HepG2 (cell line): ENCODE results near the gene ZBTB22. TPM values are rescaled to one million over a fixed set of nuclear protein-coding genes. Genes with fewer than 3 reads are reported as not detected.

Source experiments
- CHD4 ChIP-seq: fragments of 200-600 bp; sonication (generic); IDR thresholded peaks from 2 replicates; pipeline ENCODE4 v1.7.0; 2017; ENCODE audit warnings: mild to moderate bottlenecking, low read length, borderline replicate concordance
- FOXA1 ChIP-seq, 2 experiments: fragments of 450-650 bp in 1 of 2; sonication (generic) in 1 of 2; formaldehyde crosslinking in 1 of 2; IDR thresholded peaks; 2 replicates each; pipeline versions ENCODE4 v1.4.0 to v1.6.1; 2016 to 2020; ENCODE audit warnings: missing genetic modification reagents in 1 of 2
- GATAD2A ChIP-seq: IDR thresholded peaks from 2 replicates; pipeline ENCODE4 v1.6.1; 2016
- HHEX ChIP-seq: IDR thresholded peaks from 2 replicates; pipeline ENCODE4 v1.6.1; 2016; ENCODE audit warnings: control low read depth
- HNF4A ChIP-seq: sonication (generic); formaldehyde crosslinking; IDR thresholded peaks from 2 replicates; pipeline ENCODE4 v1.4.0; 2020; ENCODE audit warnings: missing genetic modification reagents
- NCOA5 ChIP-seq: sonication (generic); formaldehyde crosslinking; IDR thresholded peaks from 2 replicates; pipeline ENCODE4 v1.4.0; 2020; ENCODE audit warnings: missing genetic modification reagents
- NR2F1 ChIP-seq, 2 experiments: fragments of 450-650 bp in 1 of 2; formaldehyde crosslinking in 1 of 2; IDR thresholded peaks; 2 replicates each; pipeline versions ENCODE4 v1.5.0 to v1.6.1; 2016 to 2020; ENCODE audit warnings: mild to moderate bottlenecking in 1 of 2, missing compliant biosample characterization in 1 of 2, missing genetic modification reagents in 1 of 2, moderate library complexity in 1 of 2
- NR2F6 ChIP-seq, 2 experiments: IDR thresholded peaks; 2 replicates each; pipeline ENCODE4 v1.6.1; 2016; ENCODE audit warnings: antibody characterized with exemption in 1 of 2, mild to moderate bottlenecking in 1 of 2
- PATZ1 ChIP-seq: sonication (generic); formaldehyde crosslinking; IDR thresholded peaks from 2 replicates; pipeline ENCODE4 v1.4.0; 2020; ENCODE audit warnings: missing genetic modification reagents
- PRDM4 ChIP-seq: sonication (generic); formaldehyde crosslinking; IDR thresholded peaks from 2 replicates; pipeline ENCODE4 v1.9.0; 2021; ENCODE audit warnings: missing genetic modification reagents, borderline replicate concordance
- RELA ChIP-seq: sonication (generic); formaldehyde crosslinking; IDR thresholded peaks from 2 replicates; pipeline ENCODE4 v1.4.0; 2020; ENCODE audit warnings: missing genetic modification reagents
- RXRB ChIP-seq: IDR thresholded peaks from 2 replicates; pipeline ENCODE4 v1.6.1; 2016; ENCODE audit warnings: borderline replicate concordance, missing genetic modification reagents, missing compliant biosample characterization
- SOX5 ChIP-seq: IDR thresholded peaks from 2 replicates; pipeline ENCODE4 v1.6.1; 2016; ENCODE audit warnings: borderline replicate concordance
- SP5 ChIP-seq: IDR thresholded peaks from 2 replicates; pipeline ENCODE4 v1.6.1; 2016; ENCODE audit warnings: low read depth, borderline replicate concordance
- ZBTB4 ChIP-seq: sonication (generic); formaldehyde crosslinking; IDR thresholded peaks from 2 replicates; pipeline ENCODE4 v1.4.0; 2020; ENCODE audit warnings: missing genetic modification reagents, mild to moderate bottlenecking, borderline replicate concordance
- ZFY ChIP-seq: sonication (generic); formaldehyde crosslinking; IDR thresholded peaks from 2 replicates; pipeline ENCODE4 v1.4.0; 2020; ENCODE audit warnings: missing genetic modification reagents
- ZNF138 ChIP-seq: sonication (generic); formaldehyde crosslinking; IDR thresholded peaks from 2 replicates; pipeline ENCODE4 v1.5.0; 2020; ENCODE audit warnings: mild to moderate bottlenecking, low read depth, missing genetic modification reagents
- ZNF17 ChIP-seq: sonication (generic); formaldehyde crosslinking; IDR thresholded peaks from 2 replicates; pipeline ENCODE4 v1.5.0; 2020; ENCODE audit warnings: mild to moderate bottlenecking, missing genetic modification reagents
- polyA plus RNA-seq, 8 experiments: library from polyadenylated mRNA; depleted of rRNA in 3 of 8; stranded (reverse) in 7 of 8; unstranded in 1 of 8; fragments of >200 nt; fragmentation: Illumina TruSeq in 4 of 8; extraction: Trizol in 4 of 8; gene quantifications; 2 replicates each; pipeline versions ENCODE4 v1.2.1 to v1.2.3, GENCODE V29; 2011 to 2016; ENCODE audit warnings: low read depth in 4 of 8, missing spikeins in 1 of 8, mixed read lengths in 1 of 8; ENCODE audit not compliant: insufficient read depth in 1 of 8
- total RNA-seq, 5 experiments: library from RNA; depleted of rRNA; stranded (reverse); fragments of >200 nt; fragmentation: Illumina TruSeq; extraction: Trizol; gene quantifications; 2 replicates each; pipeline ENCODE4 v1.2.3, GENCODE V29; 2016; ENCODE audit warnings: low read depth in 1 of 5
- TF ChIP-seq, protein P1 (sequence below): sonication (generic); formaldehyde crosslinking; IDR thresholded peaks from 2 replicates; pipeline ENCODE4 v1.5.0; 2020; ENCODE audit warnings: missing genetic modification reagents, mild to moderate bottlenecking, borderline replicate concordance
- TF ChIP-seq, protein P2 (sequence below), 2 experiments: fragments of 450-650 bp in 1 of 2; sonication (generic) in 1 of 2; formaldehyde crosslinking; IDR thresholded peaks; 2 replicates each; pipeline versions ENCODE4 v1.5.0 to v1.8.0; 2020 to 2022; ENCODE audit warnings: mild to moderate bottlenecking in 1 of 2, missing genetic modification reagents in 1 of 2
- TF ChIP-seq, protein P3 (sequence below): IDR thresholded peaks from 2 replicates; pipeline ENCODE4 v1.6.1; 2016; ENCODE audit warnings: mild to moderate bottlenecking, missing biosample characterization, missing genetic modification reagents

ZBTB22 gene
- total and polyA plus RNA-seq, 2 of the 13 experiments (the other 11 are each of a cell fraction or from before 2014, with no cell fraction given) = 8.0 to 10.6 TPM

GRCh38 chr6:33314515-33314942, 3.0 kb downstream of the ZBTB22 start (continued):
- TF ChIP-seq PATZ1 (CRISPR knock-in tag) (peak; percentile 81), RXRB (CRISPR knock-in tag) (peak; percentile 44; the same call in 1 of the 2 replicates), SOX5 (peak; percentile 25; the same call in 1 of the 2 replicates), CHD4 (no peak), RELA (no peak), ZNF138 (CRISPR knock-in tag) (no peak), ZBTB4 (CRISPR knock-in tag) (no peak), HHEX (CRISPR knock-in tag) (no peak), SP5 (peak; percentile 37; the same call in 1 of the 2 replicates), ZFY (CRISPR knock-in tag) (no peak), HNF4A (CRISPR knock-in tag) (0 out of 2 replicates have a peak, but pooled peaks have one; percentile 9), NR2F1 (CRISPR knock-in tag; IDR thresholded peaks at IDR 0.05) (peak; percentile 67 to 77), NCOA5 (CRISPR knock-in tag) (no peak), FOXA1 (IDR thresholded peaks at IDR 0.05) (no peak), FOXA1 (CRISPR knock-in tag; IDR thresholded peaks at IDR 0.05) (0 out of 2 replicates have a peak, but pooled peaks have one; percentile 39), PRDM4 (no peak), NR2F6 (IDR thresholded peaks at IDR 0.05) (peak; percentile 79), NR2F6 (CRISPR knock-in tag; IDR thresholded peaks at IDR 0.05) (peak; percentile 85), ZNF17 (CRISPR knock-in tag) (no peak), GATAD2A (CRISPR knock-in tag) (no peak)
- TF ChIP-seq, protein P1, sequence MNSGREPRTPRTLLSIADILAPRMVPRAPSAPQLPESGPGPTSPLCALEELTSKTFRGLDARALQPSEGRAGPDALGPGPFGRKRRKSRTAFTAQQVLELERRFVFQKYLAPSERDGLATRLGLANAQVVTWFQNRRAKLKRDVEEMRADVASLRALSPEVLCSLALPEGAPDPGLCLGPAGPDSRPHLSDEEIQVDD = no peak
- TF ChIP-seq, protein P2, sequence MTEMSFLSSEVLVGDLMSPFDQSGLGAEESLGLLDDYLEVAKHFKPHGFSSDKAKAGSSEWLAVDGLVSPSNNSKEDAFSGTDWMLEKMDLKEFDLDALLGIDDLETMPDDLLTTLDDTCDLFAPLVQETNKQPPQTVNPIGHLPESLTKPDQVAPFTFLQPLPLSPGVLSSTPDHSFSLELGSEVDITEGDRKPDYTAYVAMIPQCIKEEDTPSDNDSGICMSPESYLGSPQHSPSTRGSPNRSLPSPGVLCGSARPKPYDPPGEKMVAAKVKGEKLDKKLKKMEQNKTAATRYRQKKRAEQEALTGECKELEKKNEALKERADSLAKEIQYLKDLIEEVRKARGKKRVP (CRISPR knock-in tag; IDR thresholded peaks at IDR 0.05) = no peak
- TF ChIP-seq, protein P3, sequence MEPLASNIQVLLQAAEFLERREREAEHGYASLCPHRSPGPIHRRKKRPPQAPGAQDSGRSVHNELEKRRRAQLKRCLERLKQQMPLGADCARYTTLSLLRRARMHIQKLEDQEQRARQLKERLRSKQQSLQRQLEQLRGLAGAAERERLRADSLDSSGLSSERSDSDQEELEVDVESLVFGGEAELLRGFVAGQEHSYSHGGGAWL (CRISPR knock-in tag) = no peak
